ENCODE results near the gene SCAF8. TPM values are rescaled to one million over a fixed set of nuclear protein-coding genes. Genes with fewer than 3 reads are reported as not detected.
"Not testable (repeated sequence)": the region's sequence is repeated elsewhere in the genome, so short reads cannot be mapped to it uniquely, and the experiment has no call there.

SCAF8 gene
- total RNA-seq, 1 donor from 2014 or later: 54.9 TPM

GRCh38 chr6:154765273-154765672, 32.1 kb downstream of the SCAF8 start:
- H3K9me3 Mint-ChIP-seq (ENCODE audit: unreplicated experiment): no peaks in the 10 kb centered on the region
- H3K27ac Mint-ChIP-seq (ENCODE audit: unreplicated experiment): no peak overlapping the region

GRCh38 chr6:154766288-154766687, 33.1 kb downstream of the SCAF8 start:
- Mint-ChIP-seq H3K9me3 (ENCODE audit: unreplicated experiment) (no peaks in the 10 kb centered on the region), H3K4me3 (ENCODE audit: unreplicated experiment) (no peak overlapping the region), H3K36me3 (ENCODE audit: unreplicated experiment) (no peaks in the 10 kb centered on the region), H3K4me1 (ENCODE audit: low read depth, unreplicated experiment) (peaks cover 21% of the 10 kb centered on the region), H3K27ac (ENCODE audit: unreplicated experiment) (no peak overlapping the region), H3K27me3 (ENCODE audit: unreplicated experiment) (peaks cover 2% of the 10 kb centered on the region)
- TF ChIP-seq CTCF (IDR thresholded peaks at IDR 0.05; ENCODE audit: partially characterized antibody, unreplicated experiment): no peak
- DNase-seq: no peak

More at GRCh38 chr6:154765273-154765672, 32.1 kb downstream of the SCAF8 start:
- no peak for TF ChIP-seq CTCF (IDR thresholded peaks at IDR 0.05; ENCODE audit: partially characterized antibody, unreplicated experiment)
- no peak overlapping the region for H3K4me3 Mint-ChIP-seq (ENCODE audit: unreplicated experiment)
- peaks cover 2% of the 10 kb centered on the region for H3K27me3 Mint-ChIP-seq (ENCODE audit: unreplicated experiment)
- peaks cover 20% of the 10 kb centered on the region for H3K4me1 Mint-ChIP-seq (ENCODE audit: low read depth, unreplicated experiment)
- no peaks in the 10 kb centered on the region for H3K36me3 Mint-ChIP-seq (ENCODE audit: unreplicated experiment)
- no peak for DNase-seq

- no peak for DNase-seq
- H3K4me3 Mint-ChIP-seq (ENCODE audit: unreplicated experiment): no peak overlapping the region
- peaks cover 2% of the 10 kb centered on the region for H3K27me3 Mint-ChIP-seq (ENCODE audit: unreplicated experiment)
- no peaks in the 10 kb centered on the region for H3K36me3 Mint-ChIP-seq (ENCODE audit: unreplicated experiment)
- H3K4me1 Mint-ChIP-seq (ENCODE audit: low read depth, unreplicated experiment): peaks cover 21% of the 10 kb centered on the region
- no peak overlapping the region for H3K27ac Mint-ChIP-seq (ENCODE audit: unreplicated experiment)
- TF ChIP-seq CTCF (IDR thresholded peaks at IDR 0.05; ENCODE audit: partially characterized antibody, unreplicated experiment): no peak
- H3K9me3 Mint-ChIP-seq (ENCODE audit: unreplicated experiment): peaks cover 2% of the 10 kb centered on the region
These were observed 33.9 kb downstream of the SCAF8 start for GRCh38 chr6:154767003-154767723.

- TF ChIP-seq CTCF (IDR thresholded peaks at IDR 0.05; ENCODE audit: partially characterized antibody, unreplicated experiment): no peak
- H3K4me1 Mint-ChIP-seq (ENCODE audit: low read depth, unreplicated experiment): peaks cover 21% of the 10 kb centered on the region
- no peak overlapping the region for H3K4me3 Mint-ChIP-seq (ENCODE audit: unreplicated experiment)
- peaks cover 2% of the 10 kb centered on the region for H3K27me3 Mint-ChIP-seq (ENCODE audit: unreplicated experiment)
- no peak for DNase-seq
- no peak overlapping the region for H3K27ac Mint-ChIP-seq (ENCODE audit: unreplicated experiment)
- no peaks in the 10 kb centered on the region for H3K36me3 Mint-ChIP-seq (ENCODE audit: unreplicated experiment)
- H3K9me3 Mint-ChIP-seq (ENCODE audit: unreplicated experiment): peaks cover 2% of the 10 kb centered on the region
These were observed 35.1 kb downstream of the SCAF8 start for GRCh38 chr6:154768280-154768679.

- peaks cover 4% of the 10 kb centered on the region for H3K4me1 Mint-ChIP-seq (ENCODE audit: low read depth, unreplicated experiment)
- H3K4me3 Mint-ChIP-seq (ENCODE audit: unreplicated experiment): no peak overlapping the region
- no peaks in the 10 kb centered on the region for H3K36me3 Mint-ChIP-seq (ENCODE audit: unreplicated experiment)
- peaks cover 1% of the 10 kb centered on the region for H3K27me3 Mint-ChIP-seq (ENCODE audit: unreplicated experiment)
- no peak for DNase-seq
- no peak for TF ChIP-seq CTCF (IDR thresholded peaks at IDR 0.05; ENCODE audit: partially characterized antibody, unreplicated experiment)
- no peak overlapping the region for H3K27ac Mint-ChIP-seq (ENCODE audit: unreplicated experiment)
- peaks cover 3% of the 10 kb centered on the region for H3K9me3 Mint-ChIP-seq (ENCODE audit: unreplicated experiment)
These were observed 40.4 kb downstream of the SCAF8 start for GRCh38 chr6:154773610-154774089.

GRCh38 chr6:154779157-154779556, 45.9 kb downstream of the SCAF8 start:
- DNase-seq; H3K36me3 Mint-ChIP-seq (ENCODE audit: unreplicated experiment); H3K9me3 Mint-ChIP-seq (ENCODE audit: unreplicated experiment); H3K27ac Mint-ChIP-seq (ENCODE audit: unreplicated experiment); H3K27me3 Mint-ChIP-seq (ENCODE audit: unreplicated experiment); H3K4me3 Mint-ChIP-seq (ENCODE audit: unreplicated experiment); H3K4me1 Mint-ChIP-seq (ENCODE audit: low read depth, unreplicated experiment): not testable (repeated sequence)

Data from glutamatergic neuron (in vitro differentiated cells).